Effector CD8-positive, alpha-beta T cell (primary cell): ENCODE results near the gene IL17RE.

ENCODE experiments used
- DNase-seq: peaks from one replicate; lab custom pipeline; 2025; lab: John Stamatoyannopoulos, UW

The IL17RE gene

GRCh38 chr3:9908286-9908685, 5.6 kb downstream of the IL17RE start:
- no peak for DNase-seq

DNA sequence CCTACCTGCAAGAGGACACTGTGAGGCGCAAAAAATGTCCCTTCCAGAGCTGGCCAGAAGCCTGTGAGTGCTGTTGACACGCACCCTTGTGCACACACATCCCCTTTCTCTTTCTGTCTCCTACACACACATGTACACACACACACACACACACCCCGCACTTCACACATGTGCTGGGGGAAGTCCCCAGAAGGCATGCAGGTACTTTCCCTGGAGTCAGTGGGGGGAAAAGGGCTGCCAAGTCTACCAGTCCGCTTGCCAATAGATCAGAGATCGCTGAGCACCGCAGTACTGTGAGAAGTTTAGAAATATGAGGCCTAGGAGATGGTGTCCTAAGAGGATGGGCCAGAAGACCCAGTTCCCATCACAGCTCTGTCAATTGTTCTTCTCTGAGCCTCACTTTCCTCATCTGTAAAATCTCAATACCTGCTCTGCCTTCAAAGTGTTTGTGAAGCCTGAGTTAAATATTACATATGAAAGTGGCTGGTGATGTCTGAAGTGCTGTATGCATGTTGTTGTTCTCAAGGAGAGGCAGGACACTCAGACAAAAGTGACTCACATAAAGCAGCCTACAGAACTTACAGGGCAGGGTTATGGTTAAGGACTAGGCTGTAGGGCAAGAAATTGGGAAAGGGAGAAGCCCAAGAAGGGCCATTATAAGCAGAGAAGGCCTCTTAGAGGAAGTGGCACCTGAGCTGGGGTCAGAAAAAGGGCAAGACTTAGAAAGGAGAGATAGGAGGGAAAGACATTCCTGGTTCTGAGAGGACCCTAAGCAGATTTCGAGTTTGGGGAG, 6.8 kb downstream of the IL17RE start:
- DNase-seq, result no peak

GRCh38 chr3:9911863-9912262, 9.2 kb downstream of the IL17RE start:
- no peak for DNase-seq

DNA sequence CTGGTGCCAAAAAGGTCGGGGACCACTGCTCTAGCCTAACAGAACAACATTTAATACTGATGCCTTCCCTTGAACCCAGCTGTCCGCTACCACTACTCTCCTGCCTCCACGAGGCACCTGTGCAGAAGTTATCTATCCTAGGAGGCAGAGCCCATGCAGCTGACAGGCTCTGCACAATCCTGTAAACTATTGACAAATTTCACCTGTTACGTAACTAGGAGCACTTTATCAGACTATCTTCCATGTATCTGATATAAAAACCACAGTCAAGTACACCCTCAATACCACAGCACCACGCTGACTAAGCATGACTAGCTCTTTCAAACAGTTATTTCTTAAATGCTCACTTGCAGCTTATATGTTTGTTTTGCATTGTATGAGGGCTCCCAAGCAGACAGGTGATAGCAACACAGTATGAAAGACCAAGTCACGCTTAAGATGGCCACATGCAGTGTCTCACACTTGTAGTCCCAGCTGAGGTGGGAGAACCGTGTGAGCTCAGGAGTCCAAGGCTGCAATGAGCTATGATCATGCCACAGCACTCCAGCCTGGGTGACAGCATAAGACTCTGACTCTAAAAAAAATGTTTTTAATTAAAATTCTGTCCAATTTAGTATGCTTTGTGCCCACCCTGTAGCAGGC, 9.8 kb downstream of the IL17RE start:
- no peak for DNase-seq

DNA sequence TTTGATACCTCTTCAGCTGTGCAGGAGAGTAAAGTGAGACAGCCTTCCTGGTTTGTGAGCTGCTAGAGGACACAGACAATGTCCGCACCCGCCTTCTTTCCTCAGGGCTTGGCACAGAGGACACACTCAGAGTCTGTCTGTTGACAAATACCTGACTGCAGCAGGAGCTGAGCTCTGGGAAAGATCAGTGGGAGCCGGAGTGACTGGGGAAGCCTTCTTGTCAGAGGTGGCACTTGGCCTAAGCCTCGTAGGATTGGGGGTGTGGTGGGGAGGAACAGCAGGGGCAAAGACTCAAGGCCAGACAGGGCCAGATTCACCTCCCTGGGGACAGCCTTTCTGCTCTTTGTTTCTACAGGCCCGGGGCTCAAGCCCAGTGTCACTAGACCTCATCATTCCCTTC, 11.0 kb downstream of the IL17RE start:
- DNase-seq, result no peak

DNA sequence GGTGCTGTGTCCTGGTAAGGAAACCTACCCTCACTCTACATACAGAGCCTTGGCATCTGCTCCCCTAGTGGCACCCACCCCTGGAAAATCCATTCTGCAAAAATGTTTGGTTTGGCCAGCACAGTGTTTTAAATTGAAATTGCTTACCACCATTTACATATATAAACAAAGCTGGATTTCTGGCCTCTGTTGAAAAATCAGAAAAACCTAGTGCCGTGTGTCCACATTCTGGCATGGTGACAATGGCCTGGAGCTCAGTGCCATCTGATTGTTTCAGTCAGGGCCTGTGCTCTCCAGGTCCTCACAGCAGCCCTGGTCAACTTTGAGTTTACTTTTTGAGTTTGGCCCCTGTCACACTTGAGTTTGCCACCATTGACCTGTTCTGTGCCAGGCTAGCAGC, 11.4 kb downstream of the IL17RE start:
- no peak for DNase-seq

DNA sequence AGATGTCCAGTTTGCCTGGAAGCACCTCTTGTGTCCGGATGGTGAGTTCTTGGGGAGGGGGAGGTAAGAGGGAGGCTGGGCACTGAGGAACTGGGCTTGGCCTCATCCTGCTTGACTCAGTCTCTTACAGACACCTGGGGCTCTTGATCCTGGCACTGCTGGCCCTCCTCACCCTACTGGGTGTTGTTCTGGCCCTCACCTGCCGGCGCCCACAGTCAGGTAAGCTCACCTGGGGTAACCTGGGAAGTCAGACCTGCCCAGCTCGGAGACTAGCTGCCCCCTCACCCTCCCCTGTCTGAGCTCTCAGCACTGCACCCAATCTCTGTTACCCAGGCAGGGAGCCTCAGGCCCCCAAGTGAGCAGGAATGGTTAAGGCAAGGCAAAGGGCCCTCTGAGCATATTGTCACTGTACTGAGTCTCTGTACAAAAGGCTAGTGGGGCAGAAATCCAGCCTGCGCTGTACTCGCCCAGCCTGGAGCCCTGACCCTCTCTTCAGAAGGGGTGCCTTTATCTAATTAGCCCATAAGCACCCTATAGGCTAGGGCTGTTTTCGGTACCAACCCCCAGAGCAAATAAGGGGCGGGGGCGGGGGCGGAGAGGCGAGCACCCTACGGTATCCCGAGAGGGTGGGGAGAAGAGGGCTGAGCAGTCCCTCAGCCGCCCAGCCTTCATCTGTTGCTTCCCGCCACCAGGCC, 12.1 kb downstream of the IL17RE start:
- no peak for DNase-seq

GRCh38 chr3:9915254-9916141, 12.8 kb downstream of the IL17RE start:
- no peak for DNase-seq

- DNase-seq, result no peak
Observed at GRCh38 chr3:9916346-9916733, 13.7 kb downstream of the IL17RE start.

DNA sequence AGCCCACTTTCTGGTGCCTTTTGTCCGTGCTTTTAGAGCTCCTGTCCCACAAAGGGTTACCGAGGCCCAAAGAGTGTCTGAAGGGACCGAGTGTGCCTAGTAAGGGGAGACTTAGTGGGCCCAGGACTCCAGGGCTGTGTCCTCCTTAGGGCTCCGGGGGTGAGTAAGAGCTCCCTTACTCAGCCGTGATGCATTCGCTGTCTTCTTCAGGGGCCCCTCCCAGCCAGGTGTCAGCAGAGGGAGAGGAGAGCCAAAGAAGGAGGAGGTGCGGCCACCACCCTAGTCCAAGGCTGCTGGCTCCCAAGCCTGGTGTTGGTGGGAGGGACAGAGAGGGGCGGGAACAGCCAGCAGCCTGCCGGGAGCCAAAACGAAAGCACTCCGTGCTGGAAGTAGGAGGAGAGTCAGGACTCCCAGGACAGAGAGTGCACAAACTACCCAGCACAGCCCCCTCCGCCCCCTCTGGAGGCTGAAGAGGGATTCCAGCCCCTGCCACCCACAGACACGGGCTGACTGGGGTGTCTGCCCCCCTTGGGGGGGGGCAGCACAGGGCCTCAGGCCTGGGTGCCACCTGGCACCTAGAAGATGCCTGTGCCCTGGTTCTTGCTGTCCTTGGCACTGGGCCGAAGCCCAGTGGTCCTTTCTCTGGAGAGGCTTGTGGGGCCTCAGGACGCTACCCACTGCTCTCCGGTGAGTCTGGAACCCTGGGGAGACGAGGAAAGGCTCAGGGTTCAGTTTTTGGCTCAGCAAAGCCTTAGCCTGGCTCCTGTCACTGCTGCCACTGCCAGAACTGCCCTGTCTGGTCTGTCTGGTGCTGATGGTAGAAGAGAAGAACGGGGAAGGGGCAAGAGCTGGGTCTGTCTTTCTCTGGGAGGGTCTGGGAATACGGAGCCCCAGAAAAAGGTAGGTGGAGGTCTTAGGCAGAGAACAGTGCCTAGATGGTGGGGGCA, 14.4 kb downstream of the IL17RE start, which contains the start of gene IL17RC:
IL17RC (plus strand) TSS at position 365 of the 947 bp plus-strand sequence; CDS start at position 583, 218 bp downstream.
- DNase-seq, result no peak

DNA sequence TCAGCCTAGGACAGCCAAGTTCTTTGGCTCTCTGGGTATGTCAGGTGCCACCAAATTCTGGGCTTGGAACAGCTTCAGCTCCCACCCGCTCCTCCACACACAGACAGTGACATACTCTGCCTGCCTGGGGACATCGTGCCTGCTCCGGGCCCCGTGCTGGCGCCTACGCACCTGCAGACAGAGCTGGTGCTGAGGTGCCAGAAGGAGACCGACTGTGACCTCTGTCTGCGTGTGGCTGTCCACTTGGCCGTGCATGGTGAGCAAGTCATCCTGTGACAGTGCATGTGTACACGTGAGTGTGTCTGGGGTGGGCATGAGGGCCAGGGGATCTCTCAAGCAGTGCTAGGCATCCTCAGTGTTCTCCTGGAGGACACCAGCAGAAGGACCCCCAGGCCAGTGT, 15.2 kb downstream of the IL17RE start:
- no peak for DNase-seq

GRCh38 chr3:9918261-9919038, 15.8 kb downstream of the IL17RE start:
- DNase-seq, result no peak

DNA sequence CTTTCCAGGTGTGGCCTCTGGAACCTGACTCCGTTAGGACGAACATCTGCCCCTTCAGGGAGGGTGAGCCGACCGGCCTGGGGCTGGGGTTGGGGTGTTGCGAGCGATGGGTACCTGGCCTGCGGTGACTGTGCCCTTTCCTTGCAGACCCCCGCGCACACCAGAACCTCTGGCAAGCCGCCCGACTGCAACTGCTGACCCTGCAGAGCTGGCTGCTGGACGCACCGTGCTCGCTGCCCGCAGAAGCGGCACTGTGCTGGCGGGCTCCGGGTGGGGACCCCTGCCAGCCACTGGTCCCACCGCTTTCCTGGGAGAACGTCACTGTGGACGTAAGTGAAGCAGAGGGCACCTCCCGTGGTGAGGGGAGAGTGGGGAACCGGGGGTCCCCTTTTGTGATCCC, 25.5 kb downstream of the IL17RE start:
- DNase-seq, result no peak

DNA sequence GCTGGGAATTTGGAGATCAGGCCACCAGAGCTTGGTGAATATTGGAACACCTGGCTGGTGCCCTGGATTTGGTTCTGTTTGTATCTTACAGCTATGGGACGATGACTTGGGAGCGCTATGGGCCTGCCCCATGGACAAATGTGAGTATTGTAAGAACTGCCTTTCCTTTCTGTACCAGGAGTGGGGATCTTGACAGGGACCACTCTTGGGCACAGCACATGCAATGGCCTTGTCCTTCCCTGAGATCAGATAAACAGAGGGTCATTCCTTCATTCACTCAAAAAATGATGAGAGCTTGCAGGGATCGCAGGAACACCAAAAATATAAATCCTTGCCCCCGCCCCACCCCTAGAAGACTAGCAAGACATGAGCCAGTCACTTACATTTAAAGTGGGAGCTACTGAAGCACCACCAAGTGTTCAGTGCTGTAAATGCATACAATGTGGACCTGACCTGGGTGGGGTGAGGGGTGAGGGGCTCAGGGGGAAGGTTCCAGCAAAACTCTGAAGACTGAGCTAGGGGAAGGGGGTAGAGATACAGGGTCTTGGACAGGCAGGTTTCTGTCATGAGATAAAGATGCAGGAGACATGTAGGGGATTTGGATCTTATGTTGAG, 28.3 kb downstream of the IL17RE start:
- no peak for DNase-seq

DNA sequence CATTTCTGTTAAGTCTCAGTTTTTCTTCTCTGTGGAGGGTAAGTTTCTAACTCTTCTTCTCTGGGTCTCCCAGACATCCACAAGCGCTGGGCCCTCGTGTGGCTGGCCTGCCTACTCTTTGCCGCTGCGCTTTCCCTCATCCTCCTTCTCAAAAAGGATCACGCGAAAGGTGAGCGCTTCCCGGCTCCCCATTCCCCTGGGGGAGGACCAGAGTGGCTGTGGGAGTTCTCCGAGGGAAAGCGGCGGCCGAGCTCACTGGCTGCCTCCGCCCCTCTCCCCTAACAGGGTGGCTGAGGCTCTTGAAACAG, 29.8 kb downstream of the IL17RE start:
- DNase-seq, result no peak

- DNase-seq, result peak; percentile 75
Observed at GRCh38 chr3:9932843-9933560, 30.4 kb downstream of the IL17RE start.

DNA sequence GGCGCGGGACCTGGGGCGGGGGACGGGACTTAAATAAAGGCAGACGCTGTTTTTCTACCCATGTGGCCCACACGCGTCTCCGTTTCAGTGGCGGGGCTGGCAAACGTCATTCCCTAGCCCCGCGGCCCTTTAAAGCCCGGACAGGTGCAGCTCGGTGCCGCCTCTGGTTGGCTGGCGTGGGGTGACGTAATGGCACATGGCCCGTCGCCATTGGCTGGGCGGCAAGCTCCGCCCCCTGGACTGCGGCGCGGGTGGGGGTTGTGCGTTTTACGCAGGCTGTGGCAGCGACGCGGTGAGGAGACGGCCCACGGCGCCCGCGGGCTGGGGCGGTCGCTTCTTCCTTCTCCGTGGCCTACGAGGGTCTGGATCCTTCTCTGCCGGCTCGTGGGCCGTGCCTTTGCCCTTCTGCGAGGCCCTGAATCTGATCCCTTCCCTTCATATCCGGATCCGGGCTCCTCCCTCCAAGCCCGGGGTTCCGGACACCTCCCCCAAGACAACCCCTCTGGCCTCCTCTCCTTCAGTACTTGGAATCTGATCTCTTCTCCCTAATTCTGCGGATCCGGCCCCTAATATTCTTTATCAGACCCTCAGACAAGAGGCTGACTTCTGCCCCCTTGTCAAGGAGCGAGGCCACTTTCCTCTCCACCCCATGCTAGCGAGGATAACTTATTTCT, 31.1 kb downstream of the IL17RE start, which contains the start of gene CRELD1:
CRELD1 (plus strand) TSS at position 274 of the 674 bp plus-strand sequence. CDS start 605 bp downstream, outside the sequence.
- peak; percentile 92 for DNase-seq

DNA sequence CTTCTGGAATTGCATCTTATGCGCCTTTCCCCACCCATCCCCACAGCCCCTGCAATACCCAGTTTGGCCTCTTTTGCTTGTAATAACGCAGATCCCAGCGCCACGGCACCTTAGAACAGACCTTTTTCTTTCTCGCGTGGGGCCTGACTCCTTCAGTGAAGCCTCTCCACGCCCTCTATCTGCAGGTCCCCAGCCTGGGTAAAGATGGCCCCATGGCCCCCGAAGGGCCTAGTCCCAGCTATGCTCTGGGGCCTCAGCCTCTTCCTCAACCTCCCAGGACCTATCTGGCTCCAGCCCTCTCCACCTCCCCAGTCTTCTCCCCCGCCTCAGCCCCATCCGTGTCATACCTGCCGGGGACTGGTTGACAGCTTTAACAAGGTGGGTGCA, 31.6 kb downstream of the IL17RE start:
- no peak for DNase-seq
